NCI-H2227 (cell line): ENCODE results near the gene SLC32A1.
A peak's percentile ranks its signal among the peaks of the same experiment; 100 is the strongest.

Experiments used
- DNase-seq: peaks from one replicate; lab custom pipeline; 2025; ENCODE audit not compliant: unreplicated experiment; lab: John Stamatoyannopoulos, UW

Gene SLC32A1

DNA sequence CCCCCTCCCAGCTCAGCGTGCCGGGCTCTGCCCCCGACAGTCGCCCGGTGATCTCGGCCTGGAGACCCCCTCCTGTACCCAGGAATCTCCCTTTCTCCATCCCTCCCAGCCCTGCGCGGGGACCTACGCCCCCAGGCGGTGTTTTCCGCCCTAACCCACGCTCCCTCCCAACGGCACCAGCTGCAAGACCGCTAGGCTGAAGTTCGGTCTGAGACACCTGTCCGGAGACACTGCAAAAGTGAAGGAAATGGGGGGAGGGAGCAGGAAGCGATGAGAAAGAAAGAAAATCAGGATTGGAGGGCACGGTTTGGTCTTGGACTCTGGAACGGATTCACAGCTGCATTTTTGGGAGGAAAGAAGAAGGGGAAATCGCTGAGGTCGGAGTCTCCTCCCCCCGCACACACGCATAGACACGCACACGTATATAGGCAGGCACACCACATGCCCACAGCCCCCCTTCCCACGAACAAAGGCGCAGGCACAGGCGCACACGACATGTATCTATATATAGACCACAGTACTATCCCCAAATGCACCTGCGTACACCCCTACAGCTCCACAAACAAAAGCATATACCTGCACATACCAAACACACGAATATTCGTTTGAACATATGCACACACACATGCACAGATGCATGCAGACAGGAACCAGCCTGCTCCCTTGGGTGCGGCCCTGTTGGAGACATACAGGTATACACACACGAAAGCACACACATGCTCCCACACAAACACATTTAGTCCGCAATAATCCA, 1.0 kb downstream of the SLC32A1 start:
- peak; percentile 63 for DNase-seq

GRCh38 chr20:38725931-38726803, 1.9 kb downstream of the SLC32A1 start:
- DNase-seq, result peak; percentile 87

DNA sequence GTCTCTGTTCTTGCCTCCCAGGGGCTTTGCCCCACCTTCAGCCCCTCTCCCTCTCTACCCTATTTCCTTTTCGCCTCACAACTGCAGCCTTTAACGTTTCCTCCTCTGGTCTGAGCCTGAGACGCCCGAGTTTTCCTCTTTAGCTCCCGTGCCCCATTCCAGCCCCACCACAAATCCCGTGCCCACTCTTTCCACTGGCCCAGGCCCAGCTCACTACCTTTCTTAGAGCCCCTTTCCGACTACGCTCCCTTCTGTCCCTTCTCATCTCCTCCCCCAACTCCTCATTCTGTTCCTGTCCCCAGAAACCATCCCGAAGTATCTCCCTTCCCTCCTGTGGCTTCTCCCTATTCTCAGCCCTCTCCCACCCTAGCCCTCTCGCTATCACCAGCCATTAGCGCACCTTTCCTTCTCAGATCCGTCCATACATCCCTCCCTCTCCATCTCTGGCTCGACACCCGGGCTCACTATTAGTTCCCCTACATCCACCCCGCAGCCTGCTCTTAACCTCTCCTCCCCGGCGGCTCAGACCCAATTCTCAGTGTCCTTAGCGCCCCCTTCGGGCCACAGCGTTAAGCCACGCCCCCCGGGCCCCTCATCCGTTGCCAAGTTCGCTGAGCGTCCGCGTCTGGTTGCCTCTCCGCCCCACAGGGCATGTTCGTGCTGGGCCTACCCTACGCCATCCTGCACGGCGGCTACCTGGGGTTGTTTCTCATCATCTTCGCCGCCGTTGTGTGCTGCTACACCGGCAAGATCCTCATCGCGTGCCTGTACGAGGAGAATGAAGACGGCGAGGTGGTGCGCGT, 2.7 kb downstream of the SLC32A1 start:
- no peak for DNase-seq

DNA sequence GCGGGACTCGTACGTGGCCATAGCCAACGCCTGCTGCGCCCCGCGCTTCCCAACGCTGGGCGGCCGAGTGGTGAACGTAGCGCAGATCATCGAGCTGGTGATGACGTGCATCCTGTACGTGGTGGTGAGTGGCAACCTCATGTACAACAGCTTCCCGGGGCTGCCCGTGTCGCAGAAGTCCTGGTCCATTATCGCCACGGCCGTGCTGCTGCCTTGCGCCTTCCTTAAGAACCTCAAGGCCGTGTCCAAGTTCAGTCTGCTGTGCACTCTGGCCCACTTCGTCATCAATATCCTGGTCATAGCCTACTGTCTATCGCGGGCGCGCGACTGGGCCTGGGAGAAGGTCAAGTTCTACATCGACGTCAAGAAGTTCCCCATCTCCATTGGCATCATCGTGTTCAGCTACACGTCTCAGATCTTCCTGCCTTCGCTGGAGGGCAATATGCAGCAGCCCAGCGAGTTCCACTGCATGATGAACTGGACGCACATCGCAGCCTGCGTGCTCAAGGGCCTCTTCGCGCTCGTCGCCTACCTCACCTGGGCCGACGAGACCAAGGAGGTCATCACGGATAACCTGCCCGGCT, 3.4 kb downstream of the SLC32A1 start:
- no peak for DNase-seq

DNA sequence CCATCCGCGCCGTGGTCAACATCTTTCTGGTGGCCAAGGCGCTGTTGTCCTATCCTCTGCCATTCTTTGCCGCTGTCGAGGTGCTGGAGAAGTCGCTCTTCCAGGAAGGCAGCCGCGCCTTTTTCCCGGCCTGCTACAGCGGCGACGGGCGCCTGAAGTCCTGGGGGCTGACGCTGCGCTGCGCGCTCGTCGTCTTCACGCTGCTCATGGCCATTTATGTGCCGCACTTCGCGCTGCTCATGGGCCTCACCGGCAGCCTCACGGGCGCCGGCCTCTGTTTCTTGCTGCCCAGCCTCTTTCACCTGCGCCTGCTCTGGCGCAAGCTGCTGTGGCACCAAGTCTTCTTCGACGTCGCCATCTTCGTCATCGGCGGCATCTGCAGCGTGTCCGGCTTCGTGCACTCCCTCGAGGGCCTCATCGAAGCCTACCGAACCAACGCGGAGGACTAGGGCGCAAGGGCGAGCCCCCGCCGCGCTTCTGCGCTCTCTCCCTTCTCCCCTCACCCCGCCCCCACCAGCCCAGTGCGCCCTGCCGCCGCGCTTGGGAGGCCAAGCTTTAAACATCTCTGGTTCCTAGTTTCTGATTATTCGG, 4.0 kb downstream of the SLC32A1 start:
- no peak for DNase-seq

DNA sequence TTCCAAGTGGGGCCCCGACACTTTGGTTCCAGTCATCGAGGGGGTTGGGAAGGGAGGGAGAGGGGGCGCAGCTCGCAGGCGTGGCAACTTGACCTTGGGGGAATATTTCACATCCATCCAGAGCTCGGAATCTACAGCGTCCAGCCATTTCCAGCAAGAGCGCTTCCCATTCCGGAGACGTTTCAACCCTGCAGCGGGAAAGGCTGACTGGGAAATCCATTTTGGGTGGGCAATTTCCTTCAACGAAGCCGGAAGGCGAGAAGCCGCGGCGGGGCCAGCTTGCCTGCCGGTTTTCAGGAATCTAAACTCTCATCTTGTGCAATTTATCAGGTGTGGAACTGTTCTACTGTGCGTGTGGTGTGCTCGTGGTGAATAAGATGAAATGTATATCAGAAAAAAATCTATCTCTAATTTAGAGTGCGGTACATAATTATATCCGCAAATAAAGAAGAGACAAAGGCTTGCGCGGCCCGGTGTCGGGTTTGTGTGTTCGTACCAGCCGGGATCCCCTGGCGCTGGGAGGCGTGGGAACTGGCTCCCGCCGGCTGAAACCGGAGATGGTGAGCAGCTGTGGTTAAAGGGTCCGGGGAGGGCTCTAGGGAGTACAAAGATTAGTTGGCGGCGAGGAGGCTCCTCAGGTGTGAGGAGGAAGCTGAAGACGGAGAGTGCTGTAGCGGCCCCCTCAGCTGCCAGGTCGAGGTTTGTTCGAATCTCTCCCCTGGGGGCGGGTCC, 4.8 kb downstream of the SLC32A1 start:
- DNase-seq, result peak; percentile 25

DNA sequence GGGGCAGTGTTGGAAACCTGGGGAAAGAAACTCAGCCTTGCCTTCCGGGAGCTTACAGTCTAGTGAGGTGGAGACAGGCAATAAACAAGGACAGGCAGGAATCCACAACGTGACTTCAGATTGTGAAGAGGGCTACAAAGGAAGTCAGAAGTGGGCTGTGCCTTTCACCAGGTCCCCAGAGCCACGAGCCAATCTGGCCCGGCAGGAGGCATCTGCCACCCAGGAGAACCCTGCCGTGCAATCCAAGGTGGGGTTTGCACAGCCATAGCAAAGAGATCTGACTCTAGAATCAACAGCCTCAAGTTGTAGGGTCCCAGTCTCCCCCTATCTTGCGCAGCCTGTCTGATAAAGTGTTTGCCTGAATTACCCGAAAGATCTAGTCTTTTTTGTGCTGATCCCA, 5.5 kb downstream of the SLC32A1 start:
- no peak for DNase-seq

DNA sequence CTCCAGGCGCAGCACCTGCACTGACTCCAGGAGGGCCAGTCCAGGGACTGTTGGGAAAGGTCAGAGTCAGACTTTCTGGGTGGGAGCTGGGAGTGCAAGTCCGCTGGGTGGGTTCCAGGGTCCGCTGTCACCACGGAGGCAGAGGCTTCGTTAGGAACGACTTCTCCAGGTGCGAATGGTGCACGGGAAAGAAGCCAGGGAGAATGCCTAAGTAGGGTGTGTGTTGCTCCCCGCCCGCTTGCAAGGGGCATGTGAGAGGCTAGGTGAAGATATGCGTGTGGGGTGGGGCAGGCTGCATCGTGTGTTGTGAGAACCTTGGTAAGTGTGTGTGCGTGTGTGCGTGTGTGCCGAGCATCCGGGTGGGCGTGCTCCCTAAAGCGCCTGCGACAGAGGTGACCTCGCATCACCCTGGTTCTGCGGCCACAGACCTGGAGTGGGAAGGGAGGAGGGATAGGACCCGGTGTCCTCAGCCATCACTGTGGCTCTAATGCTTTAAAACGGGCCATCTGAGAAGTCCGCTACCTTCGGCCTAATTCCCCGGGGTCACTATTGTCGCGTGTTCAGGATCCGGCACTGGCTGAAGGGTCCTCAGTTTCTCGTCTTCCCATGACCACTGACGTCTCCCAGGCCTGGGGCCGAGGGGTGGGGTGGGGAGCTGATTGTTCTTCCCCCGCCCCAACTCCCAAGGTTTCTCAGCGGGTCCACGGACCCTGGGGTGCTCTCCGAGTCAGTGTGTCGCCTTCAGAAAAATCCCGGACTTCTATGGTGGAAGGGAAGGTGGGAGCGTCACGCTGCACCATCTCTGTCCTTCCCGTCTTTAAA, 6.1 kb downstream of the SLC32A1 start:
- DNase-seq, result no peak

DNA sequence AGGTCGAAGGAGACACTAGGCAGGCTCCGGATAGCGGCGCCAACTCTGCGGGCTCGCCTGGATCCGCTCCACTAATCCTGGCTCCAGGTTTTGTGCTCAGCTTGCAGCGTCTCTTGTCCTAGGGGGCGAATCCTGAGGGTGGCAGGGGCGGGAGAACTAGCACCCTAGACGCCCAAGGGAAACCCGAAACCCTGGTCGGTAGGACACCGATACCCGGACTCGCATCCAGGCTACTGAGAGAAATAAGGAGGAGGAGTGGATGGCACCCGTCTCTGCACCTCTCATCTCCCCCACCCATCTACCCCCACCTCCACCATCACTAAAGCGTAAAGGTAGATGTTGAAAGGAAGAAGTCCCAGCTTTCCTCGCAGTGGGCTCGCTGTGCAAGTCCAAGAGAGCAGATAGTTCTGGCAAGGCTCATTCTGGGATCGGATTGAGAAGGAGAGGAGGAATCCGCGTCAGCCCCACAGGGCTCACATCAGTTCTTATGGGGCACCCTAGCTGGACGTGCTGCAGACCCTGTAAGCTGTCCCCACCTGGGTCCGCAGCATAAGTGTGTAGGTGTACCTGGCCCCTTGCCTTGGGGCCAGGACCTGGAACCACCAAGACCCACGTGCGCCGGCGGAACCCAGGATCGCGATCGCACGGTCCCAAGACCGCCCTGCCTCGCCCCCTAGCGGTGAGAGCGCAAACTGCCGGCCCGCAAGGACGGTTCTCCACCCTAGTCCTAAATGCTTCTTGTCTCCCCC, 6.9 kb downstream of the SLC32A1 start:
- peak; percentile 94 for DNase-seq

GRCh38 chr20:38731738-38732113, 7.4 kb downstream of the SLC32A1 start:
- no peak for DNase-seq

- no peak for DNase-seq
These were observed 8.7 kb downstream of the SLC32A1 start for GRCh38 chr20:38732981-38733380.

GRCh38 chr20:38735172-38735571, 10.9 kb downstream of the SLC32A1 start:
- no peak for DNase-seq

DNA sequence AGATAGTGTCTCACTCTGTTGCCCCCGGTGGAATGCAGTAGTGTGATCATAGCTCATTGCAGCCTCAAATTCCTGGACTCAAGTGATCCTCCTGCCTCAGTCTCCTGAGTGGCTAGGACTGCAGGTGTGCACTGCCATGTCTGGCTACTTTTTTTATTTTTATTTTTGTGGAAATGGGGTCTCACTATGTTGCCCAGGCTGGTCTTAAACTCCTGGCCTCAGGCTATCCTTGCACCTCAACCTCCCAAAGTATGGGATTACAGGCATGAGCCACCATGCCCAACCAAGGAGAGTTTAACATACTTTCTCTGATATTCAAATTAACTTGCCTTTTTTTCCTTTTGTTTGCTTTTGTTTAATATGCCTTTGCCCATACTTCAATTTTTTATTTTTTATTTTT, 13.6 kb downstream of the SLC32A1 start:
- DNase-seq, result no peak

- DNase-seq, result no peak
These were observed 21.5 kb downstream of the SLC32A1 start for GRCh38 chr20:38745757-38746156.

DNA sequence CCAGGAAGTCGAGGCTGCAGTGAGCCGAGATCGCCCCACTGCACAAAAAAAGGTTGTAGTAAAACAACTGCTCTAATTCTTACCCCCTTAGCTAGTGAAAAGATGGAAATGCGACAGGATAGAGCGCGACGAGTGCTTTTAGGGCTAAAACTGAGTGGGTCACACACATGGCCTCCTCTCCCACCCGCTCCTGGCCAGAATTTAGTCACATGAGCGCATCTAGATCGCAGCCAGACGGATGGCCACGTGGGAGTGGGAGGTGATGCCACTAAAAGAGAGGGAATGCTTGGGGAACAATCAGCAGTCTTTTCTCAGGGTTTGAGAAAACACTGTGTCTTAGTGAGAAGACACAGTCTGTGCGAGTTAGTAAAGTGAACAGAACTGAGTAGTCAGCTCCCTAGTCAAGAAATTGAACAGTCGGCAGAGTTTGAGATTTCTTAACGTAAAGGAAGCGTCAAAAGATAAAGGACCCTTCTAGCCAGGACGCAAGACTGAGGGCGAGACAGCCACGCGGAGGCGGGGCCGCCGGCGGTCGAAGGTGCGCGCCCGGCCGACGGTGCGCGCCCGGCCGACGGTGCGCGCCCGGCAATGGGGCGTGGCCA, 23.3 kb downstream of the SLC32A1 start:
- DNase-seq, result peak; percentile 78

DNA sequence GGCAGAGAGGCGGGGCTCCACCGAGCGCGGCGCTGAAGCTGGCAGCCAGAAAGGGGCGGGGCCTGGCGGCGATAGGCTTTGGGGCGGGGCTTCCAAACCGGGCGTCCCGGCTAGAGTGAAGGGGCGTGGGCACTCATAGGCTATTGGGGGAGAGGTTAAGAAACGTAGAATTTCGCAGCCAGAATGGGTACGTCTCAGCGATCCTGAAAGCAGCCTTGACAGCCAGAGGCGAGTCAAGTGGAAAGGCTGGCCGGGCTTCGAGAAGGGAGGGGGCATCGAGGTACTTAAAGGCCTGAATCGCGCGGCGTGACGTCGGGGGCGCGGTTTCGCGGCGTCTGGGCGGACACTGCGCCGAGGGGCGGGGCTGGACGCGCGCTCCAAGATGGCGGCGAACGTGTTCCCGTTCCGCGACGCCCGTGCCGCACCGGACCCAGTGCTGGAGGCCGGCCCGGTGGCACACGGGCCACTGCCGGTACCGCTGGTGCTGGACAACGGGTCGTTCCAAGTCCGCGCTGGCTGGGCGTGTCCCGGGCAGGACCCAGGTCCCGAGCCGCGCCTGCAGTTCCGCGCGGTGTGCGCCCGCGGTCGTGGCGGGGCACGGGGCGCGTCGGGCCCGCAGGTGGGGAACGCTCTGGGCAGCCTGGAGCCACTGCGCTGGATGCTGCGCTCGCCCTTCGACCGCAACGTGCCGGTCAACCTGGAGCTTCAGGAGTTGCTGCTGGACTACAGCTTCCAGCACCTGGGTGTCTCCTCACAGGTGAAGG, 24.0 kb downstream of the SLC32A1 start, which contains the start of gene ACTR5:
TSS of gene ACTR5 (plus strand) at position 364 of the 764 bp plus-strand sequence. CDS start at position 383, 19 bp downstream.
- DNase-seq, result peak; percentile 96

- DNase-seq, result peak; percentile 70
These were observed 24.5 kb downstream of the SLC32A1 start for GRCh38 chr20:38748861-38749149.
